Kidney (tissue), 14 donors: ENCODE results near the gene TEX11. TPM values are rescaled to one million over a fixed set of nuclear protein-coding genes. Genes with fewer than 3 reads are reported as not detected.
"Not testable (repeated sequence)": the region's sequence is repeated elsewhere in the genome, so short reads cannot be mapped to it uniquely, and the experiment has no call there.

Source experiments
- DNase-seq, 5 donors: peaks; one replicate each; pipeline ENCODE4 v3.0.0-alpha.2; 2013 to 2020
- FAIRE-seq: peaks from 2 replicates; lab custom pipeline; 2012; peaks lifted over from hg19 to GRCh38; lab: Jason Lieb, UNC
- H3K27ac ChIP-seq, 2 donors: one replicate each; pipeline ENCODE4 v1.7.0; 2013; ENCODE audit warnings: low read depth in 2 of 2, low read length in 2 of 2, inconsistent platforms in 1 of 2
- H3K27me3 ChIP-seq: one replicate; pipeline ENCODE4 v1.7.1; 2013; ENCODE audit warnings: low read length, inconsistent platforms; ENCODE audit not compliant: control insufficient read depth, insufficient read depth
- H3K36me3 ChIP-seq, 3 donors: one replicate each; pipeline versions ENCODE4 v1.7.0 to v1.7.1; 2013; ENCODE audit warnings: low read length in 3 of 3, control low read depth in 1 of 3, inconsistent platforms in 1 of 3; ENCODE audit not compliant: insufficient read depth in 3 of 3, control insufficient read depth in 2 of 3
- H3K4me1 ChIP-seq, 3 donors: one replicate each; pipeline versions ENCODE4 v1.7.0 to v1.7.1; 2013; ENCODE audit warnings: low read length in 3 of 3, inconsistent platforms in 1 of 3, low read depth in 1 of 3; ENCODE audit not compliant: control insufficient read depth in 2 of 3, insufficient read depth in 2 of 3
- H3K4me3 ChIP-seq, 3 donors: one replicate each; pipeline versions ENCODE4 v1.7.0 to v1.8.1; 2013; ENCODE audit warnings: low read length in 3 of 3, control low read depth in 1 of 3, inconsistent platforms in 1 of 3
- H3K9ac ChIP-seq, 3 donors: one replicate each; pipeline versions ENCODE4 v1.7.0 to v1.7.1; 2013; ENCODE audit warnings: low read length in 3 of 3, control low read depth in 1 of 3, inconsistent platforms in 1 of 3
- H3K9me3 ChIP-seq, 3 donors: one replicate each; pipeline versions ENCODE4 v1.7.0 to v1.7.1; 2013; ENCODE audit warnings: low read length in 3 of 3, control low read depth in 1 of 3, inconsistent platforms in 1 of 3; ENCODE audit not compliant: control insufficient read depth in 2 of 3, insufficient read depth in 1 of 3
- intact Hi-C: fragments of 100-400 bp; cut with DNase I; formaldehyde crosslinking; loops from one replicate; pipeline ENCODE4 v1.11.1; 2022
- polyA plus RNA-seq: library from polyadenylated mRNA; stranded (reverse); fragments of 350-450 nt; fragmentation: Illumina TruSeq; extraction: RNeasy Lipid Tissue Mini Kit (QIAGEN cat#74804); gene quantifications from one replicate; pipeline ENCODE4 v1.2.3, GENCODE V29; 2014; ENCODE audit warnings: low read depth, low replicate concordance; ENCODE audit not compliant: insufficient read depth
- total RNA-seq: library from RNA; stranded (reverse); fragmentation: NEBNext Ultra II Directional; extraction: Animal tissue kit (Norgen Biotek cat#: 25700); gene quantifications from one replicate; pipeline ENCODE4 v1.2.1, GENCODE V29; 2021
- TF ChIP-seq, protein P1 (sequence below): IDR thresholded peaks from 3 replicates; pipeline ENCODE4 v1.5.1; 2012; ENCODE audit warnings: mild to moderate bottlenecking, moderate library complexity, borderline replicate concordance; ENCODE audit not compliant: insufficient read depth; ENCODE audit errors: extremely low read depth
- donor health status: control.
- donor health status: control.
- donor health status: control.
- donor health status: control.
- donor health status: control.
- donor health status: DM: yes; HTN: yes; CAD: no.
- donor health status: Normal renal cell carcinoma (clear cell type).

Gene TEX11
- total and polyA plus RNA-seq, 2 donors from 2014 or later: 0.28 TPM; not detected in 1

DNA sequence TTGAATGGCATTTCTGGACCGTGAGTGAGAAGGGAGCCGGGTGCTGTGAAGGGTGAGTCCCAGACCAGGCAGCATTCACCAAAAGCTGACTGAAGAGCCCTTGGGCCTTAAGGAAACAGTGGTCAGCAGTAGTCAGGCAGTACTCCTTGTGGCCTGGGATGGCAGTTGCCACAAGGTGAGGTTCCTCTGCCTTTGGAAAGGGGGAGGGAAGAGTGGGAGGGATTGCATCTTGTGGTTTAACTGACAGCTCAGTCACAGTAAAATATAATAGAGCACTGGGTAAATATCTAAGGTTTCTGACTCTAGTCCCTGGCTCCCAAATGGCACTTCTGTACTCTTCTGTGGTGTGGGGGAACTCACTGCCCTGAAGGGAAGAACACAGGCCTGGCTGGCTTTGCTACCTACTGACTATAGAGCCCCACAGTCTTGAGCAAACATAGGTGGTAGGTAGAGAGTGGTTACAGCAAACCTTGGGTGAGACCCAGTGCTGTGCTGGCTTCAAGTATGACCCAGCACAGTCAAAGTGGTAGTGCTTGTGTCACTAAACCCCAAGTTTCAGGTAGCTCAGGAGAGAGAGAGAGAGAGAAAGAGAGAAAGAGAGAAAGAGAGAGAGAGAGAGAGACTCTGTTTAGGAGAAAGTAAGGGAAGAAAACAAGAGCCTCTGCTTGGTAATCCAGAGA, 154.2 kb downstream of the TEX11 start:
- intact Hi-C loops: no loop called here
- Histone ChIP-seq H3K27me3 (no peaks in the 10 kb centered on the region), H3K4me3 (no peak overlapping the region), H3K27ac (no peak overlapping the region), H3K9ac (no peak overlapping the region), H3K4me1 (no peaks in the 10 kb centered on the region), H3K36me3 (no peaks in the 10 kb centered on the region), H3K9me3 (no peaks in the 10 kb centered on the region)
- FAIRE-seq (no peak), DNase-seq (no peak)
- TF ChIP-seq, protein P1, sequence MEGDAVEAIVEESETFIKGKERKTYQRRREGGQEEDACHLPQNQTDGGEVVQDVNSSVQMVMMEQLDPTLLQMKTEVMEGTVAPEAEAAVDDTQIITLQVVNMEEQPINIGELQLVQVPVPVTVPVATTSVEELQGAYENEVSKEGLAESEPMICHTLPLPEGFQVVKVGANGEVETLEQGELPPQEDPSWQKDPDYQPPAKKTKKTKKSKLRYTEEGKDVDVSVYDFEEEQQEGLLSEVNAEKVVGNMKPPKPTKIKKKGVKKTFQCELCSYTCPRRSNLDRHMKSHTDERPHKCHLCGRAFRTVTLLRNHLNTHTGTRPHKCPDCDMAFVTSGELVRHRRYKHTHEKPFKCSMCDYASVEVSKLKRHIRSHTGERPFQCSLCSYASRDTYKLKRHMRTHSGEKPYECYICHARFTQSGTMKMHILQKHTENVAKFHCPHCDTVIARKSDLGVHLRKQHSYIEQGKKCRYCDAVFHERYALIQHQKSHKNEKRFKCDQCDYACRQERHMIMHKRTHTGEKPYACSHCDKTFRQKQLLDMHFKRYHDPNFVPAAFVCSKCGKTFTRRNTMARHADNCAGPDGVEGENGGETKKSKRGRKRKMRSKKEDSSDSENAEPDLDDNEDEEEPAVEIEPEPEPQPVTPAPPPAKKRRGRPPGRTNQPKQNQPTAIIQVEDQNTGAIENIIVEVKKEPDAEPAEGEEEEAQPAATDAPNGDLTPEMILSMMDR: no peak

DNA sequence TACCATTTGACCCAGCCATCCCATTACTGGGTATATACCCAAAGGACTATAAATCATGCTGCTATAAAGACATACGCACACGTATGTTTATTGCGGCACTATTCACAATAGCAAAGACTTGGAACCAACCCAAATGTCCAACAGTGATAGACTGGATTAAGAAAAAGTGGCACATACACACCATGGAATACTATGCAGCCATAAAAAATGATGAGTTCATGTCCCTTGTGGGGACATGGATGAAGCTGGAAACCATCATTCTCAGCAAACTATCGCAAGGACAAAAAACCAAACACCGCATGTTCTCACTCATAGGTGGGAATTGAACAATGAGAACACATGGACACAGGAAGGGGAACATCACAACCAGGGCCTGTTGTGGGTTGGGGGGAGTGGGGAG, 174.7 kb downstream of the TEX11 start:
- FAIRE-seq, H3K9me3 ChIP-seq, H3K27ac ChIP-seq, DNase-seq, H3K36me3 ChIP-seq, H3K9ac ChIP-seq, H3K4me1 ChIP-seq, intact Hi-C loops, H3K4me3 ChIP-seq, H3K27me3 ChIP-seq: not testable (repeated sequence)

DNA sequence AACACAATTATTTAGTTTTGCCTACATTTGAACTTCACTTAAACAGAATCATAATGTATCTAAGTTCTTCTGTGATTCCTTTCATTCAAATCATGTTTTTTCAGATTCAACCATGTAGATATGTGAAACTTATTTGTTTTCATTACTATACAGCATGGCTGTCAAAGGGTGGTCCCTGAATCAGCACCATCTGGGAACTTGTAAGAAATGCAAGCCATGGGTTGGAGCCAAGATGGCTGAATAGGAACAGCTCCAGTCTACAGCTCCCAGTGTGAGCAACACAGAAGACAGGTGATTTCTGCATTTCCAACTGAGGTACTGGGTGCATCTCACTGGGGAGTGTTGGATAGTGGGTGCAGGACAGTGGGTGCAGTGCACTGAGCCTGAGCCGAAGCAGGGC, 180.6 kb downstream of the TEX11 start:
- DNase-seq, H3K4me1 ChIP-seq, H3K36me3 ChIP-seq, FAIRE-seq, H3K4me3 ChIP-seq, H3K9ac ChIP-seq, H3K9me3 ChIP-seq, H3K27ac ChIP-seq, H3K27me3 ChIP-seq, intact Hi-C loops: not testable (repeated sequence)

DNA sequence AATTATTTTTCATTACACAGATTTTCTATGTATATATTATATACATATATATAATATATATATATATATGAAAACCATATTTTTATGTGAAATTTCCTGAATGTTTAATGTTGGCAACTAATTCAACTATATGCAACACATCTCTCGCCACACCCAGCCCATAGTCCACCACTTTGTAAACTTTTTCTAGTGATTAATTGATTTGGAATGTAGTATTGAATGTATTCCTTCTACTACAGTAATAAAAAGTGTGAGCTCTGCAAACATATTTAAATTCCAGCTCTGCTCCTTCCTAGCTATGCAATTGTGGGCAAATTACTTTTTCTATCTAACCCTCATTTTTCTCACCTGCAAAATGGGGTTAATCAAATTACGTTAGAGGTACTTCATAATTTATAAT, 187.8 kb downstream of the TEX11 start:
- FAIRE-seq: no peak
- intact Hi-C loops: no loop called here

DNA sequence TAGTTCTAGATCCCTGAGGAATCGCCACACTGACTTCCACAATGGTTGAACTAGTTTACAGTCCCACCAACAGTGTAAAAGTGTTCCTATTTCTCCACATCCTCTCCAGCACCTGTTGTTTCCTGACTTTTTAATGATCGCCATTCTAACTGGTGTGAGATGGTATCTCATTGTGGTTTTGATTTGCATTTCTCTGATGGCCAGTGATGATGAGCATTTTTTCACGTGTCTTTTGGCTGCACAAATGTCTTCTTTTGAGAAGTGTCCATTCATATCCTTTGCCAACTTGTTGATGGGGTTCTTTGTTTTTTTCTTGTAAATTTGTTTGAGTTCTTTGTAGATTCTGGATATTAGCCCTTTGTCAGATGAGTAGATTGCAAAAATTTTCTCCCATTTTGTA, 197.2 kb downstream of the TEX11 start:
- H3K27me3 ChIP-seq, H3K27ac ChIP-seq, H3K9ac ChIP-seq, intact Hi-C loops, H3K9me3 ChIP-seq, DNase-seq, H3K4me3 ChIP-seq, FAIRE-seq, H3K4me1 ChIP-seq, H3K36me3 ChIP-seq: not testable (repeated sequence)

More for the DNA sequence above, 187.8 kb downstream of the TEX11 start:
- H3K4me3 ChIP-seq: no peak overlapping the region
- H3K36me3 ChIP-seq: no peaks in the 10 kb centered on the region
- no peaks in the 10 kb centered on the region for H3K4me1 ChIP-seq
- H3K9ac ChIP-seq: no peak overlapping the region
- no peaks in the 10 kb centered on the region for H3K27me3 ChIP-seq
- no peaks in the 10 kb centered on the region for H3K9me3 ChIP-seq
- TF ChIP-seq, protein P1: no peak
- DNase-seq: no peak
- no peak overlapping the region for H3K27ac ChIP-seq
